Embryonic facial prominence (tissue), 1 donor: ENCODE measurements around the gene ARHGDIA.

Experiments
- DNase-seq: peaks from one replicate; pipeline ENCODE4 v3.0.0-alpha.2; 2016; ENCODE audit errors: extremely low spot score

Gene ARHGDIA

DNA sequence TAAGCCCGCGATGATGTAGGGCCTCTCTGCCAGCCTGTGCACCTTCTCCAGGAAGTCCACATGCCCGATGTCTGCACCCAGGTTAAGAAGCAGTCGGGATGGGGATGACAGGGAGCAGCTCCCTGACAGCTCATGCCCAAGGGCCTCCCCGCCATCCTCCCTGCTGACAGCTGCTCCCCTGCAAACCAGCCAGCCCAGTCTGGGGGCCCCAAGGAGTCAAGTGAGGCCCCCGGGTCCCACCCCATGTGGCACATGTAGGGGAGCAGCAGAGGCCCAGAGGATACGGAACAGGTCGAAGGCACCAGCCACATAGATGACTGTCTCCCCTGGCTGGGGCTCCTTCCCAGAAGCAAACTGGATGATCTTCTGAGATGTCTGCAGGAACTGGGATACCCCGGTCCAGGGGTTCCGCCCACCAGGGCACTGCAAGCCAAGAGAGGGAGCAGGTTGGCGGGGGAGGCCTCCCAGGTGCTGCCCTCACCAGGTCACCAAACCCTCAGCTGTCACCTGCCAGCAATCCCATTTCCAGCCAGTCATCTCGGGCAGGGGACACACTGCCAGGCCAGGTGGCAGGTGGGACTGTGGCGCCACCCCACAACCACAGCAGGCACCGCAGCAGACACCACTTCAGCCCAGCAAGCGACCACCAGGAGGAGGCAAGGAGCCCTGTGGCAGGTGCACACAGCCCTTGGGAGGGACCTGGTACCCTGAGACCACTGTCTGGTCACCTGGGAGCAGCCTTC, 35.5 kb upstream of the ARHGDIA start:
- DNase-seq = no peak

DNA sequence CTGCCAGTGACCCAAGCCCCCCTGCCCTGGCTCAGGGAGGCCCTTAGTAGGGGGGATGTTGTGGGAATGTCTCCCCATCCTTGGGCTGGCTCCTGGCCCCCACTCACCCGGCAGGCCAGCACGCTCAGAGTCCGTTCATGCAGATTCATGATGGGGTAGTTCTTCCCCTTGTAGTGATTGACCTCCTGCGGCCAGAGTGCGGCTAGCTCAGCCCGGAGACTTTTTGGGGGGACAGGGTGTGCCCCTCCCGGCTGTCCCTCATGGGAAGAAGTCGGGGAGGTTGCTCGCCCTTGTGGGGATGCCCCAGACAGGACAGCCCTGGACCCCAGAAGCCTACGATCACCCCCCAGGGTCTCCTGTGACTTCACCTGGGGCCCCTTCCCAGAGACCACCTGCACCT, 34.9 kb upstream of the ARHGDIA start:
- no peak for DNase-seq

DNA sequence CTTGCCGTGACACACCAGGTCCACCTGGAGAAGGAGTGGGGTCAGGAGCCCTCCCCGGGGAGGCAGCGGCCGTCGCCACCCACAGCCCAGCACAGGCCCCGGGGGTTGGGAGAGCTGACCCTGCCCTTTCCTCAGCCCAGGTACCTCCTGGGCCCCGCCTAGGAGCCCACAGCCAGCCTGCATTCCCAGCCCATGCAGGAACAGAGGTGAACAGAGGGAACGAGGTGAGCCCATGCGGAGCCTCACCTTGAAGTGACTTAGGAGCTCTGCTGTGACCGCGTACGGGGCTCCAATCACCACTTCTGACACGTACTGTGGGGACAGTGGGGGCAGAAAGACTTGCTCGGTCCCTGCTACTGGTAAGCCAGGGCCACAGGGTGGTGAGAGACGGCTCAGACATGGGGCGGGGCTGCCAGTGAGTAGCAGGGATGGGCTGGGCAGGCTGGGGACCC, 34.3 kb upstream of the ARHGDIA start:
- no peak for DNase-seq

DNA sequence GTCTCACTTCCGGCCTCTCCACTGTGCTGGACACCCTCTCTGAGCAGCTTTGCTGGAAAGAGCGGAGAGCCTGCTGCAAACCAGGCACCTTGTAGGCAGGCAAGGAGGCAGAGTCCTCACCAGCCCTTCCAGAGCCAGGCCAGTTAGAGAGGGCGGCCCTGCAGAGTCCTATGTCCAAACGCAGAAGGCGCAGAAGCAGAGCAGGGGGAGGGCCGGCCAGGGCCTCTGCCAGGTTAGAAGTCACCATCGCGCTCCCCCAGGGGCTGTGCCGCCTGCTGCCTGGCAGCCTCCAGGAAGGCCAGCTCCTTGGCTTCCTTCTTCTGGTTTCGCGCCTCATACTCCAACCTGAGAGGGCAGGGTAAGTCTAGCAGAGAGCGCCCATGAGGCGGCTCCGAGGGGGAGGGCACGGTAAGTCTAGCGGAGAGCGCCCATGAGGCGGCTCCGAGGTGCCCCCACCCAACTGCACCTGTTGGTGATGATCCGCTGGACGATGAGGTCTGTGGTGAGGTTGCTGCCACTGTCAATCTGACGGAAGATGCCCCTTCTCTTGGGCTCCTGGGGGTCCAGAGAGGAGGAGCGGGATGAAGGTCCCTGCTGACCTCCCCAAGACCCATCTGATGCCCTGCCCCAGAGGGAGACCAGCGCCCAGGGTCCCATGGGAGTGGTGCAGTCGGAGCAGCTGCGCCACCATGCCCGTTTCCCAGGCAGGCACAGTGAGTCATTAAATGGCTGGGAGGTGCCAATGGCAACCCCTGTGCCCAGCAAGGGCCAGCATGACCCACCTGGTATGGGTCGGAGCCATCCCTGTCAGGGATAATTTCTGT, 33.7 kb upstream of the ARHGDIA start:
- no peak for DNase-seq

DNA sequence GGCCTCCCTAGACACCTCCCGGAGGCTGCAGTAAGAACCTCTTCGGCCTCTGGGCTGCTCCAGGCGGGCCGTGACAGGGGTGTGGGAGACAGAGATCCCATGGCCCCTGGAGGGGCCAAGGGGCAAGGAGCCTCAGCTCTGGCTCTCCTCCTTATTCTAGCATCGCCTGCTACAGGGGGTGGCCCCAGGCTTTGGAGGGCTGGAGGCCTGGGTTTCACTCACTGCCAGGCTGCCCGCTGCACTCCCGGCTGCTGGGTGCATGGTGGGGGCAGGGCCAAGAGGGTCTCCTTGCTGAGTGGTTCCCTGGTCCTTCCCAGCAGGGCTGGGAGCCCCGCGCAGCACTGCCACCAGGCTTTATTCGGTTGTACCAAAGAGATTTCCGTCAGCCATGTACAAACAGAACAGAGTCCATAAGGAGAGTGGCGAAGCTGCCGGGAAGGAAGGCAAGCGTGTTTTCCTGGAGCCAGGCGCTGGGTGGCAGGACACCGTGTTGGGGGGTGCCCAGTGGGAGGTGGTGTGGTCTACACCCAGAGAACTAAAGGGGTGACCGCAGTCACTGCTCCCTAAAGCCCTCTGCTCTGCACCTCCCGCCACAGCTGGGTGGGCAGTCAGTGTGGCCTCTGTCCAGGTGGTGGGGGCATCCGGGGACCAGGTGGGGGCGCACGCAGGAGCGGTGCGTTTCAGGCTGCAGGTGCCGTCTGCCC, 32.9 kb upstream of the ARHGDIA start:
- DNase-seq = no peak

DNA sequence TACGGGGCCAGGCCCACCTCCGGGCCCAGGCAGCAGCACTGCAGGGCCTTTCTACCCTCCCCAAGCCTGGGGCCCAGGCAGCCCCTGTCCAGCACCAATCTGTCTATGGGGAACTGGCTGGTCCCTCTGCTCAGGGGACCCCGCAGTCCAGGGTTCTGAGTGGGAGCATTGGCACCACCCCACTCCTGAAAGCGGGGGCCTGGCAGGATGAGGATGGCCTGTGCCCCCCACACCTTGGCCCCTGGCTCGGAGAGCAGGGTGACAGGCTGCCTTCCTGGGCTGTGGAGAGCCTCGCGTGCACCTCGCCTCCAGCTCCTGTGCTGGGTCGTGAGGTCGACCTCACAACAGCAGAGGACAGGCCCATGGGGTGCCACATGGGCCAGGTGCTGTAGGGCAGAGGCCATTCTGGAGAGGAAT, 32.3 kb upstream of the ARHGDIA start:
- no peak for DNase-seq

DNA sequence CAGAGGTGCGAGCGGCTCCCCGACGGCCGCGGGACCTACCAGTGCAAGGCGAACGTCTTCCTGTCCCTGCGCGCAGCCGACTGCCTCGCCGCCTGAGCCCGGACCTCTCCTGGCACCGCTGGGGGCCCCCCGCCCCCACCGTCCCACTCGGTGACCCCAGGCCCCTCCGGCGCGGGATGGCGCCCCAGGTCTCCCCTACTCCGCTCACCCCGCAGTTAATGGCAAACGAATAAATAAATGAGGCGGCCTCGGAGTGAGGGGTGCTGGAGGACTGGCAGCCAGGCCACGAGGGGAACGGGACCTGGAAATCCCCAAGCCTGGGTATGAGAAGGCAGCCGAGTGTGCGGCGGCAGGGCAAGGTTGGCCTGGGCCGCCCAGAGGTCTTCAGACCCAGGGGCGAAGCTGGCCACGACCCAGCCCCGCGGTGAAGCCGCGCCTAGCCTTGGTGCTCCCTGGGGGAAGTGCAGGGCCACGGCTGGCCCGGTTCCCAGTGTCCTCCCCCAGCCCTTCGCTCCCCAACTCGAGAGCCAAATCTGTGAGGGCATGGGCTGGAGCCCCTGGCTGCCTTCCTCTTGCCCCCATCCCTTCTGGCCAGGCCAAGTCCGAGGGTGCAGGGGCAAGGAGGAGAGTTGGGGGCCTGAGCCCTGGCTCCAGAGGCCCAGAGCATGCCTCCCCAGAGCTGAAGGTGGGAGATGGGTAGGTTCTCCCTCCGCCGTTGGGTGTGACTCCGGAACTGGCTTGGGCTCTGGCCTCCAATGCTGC, 31.7 kb upstream of the ARHGDIA start:
- DNase-seq = no peak

DNA sequence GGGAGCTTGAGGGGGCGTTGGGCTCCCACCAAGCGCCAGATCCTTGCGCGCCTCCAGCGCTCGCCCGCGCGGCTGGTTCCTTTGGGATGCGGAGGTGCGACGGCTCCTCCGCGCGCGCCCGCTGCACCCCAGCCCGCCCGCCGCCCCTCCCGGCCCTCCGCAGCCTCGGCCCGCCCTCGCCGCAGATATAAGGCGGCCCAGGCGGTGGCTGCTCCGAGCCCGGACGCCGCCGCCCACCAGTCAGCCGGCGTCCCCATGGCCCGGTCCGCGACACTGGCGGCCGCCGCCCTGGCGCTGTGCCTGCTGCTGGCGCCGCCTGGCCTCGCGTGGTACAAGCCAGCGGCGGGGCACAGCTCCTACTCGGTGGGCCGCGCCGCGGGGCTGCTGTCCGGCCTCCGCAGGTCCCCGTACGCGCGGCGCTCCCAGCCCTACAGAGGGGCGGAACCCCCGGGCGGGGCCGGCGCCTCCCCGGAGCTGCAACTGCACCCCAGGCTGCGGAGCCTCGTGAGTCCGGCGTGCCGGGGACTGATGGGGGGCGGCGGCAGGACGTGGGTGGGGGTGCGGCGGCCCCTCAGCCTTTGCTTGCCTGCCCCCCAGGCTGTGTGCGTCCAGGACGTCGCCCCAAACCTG, 31.0 kb upstream of the ARHGDIA start, which contains the start of gene NPB:
NPB (plus strand) TSS at position 216 of the 630 bp plus-strand sequence; CDS start at position 256, 40 bp downstream.
- no peak for DNase-seq

DNA sequence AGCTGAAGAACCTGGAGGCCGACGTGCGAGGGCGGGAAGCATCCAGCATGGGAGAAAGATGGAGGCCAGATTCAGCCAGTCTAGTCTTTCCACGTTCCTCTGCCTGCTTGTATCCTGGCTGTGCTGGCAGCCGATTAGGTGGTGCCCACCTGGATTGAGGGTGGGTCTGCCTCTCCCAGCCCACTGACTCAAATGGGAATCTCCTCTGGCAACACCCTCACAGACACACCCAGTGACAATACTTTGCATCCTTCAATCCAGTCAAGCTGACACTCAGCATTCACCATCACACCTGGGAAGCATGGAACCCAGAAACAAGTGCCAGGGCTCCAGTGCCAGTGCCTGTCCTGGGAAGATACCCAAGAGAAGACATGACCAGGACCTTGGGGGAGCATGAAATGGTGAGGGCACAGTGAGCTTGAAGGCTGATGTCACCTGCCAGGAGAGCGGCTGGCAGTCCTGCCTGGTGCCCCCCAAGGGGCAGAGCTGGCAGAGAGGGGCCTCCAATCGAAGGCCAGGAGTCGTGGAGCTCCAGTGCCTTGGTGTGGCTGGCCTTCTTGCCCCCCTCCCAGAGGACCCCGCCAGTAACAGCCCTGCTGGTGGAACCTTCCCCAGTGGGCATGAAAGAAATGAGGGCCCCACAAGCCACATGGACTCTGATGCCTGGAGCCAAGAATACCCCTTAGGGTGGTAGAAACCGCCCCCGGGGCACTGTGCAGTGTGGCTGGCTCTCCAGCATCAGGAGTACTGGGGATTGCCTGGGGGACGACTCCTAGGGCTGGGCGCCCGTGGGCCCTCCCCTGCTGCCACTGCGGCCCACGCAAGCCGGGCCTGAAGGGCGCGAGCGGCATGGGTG, 30.3 kb upstream of the ARHGDIA start:
- DNase-seq = no peak

DNA sequence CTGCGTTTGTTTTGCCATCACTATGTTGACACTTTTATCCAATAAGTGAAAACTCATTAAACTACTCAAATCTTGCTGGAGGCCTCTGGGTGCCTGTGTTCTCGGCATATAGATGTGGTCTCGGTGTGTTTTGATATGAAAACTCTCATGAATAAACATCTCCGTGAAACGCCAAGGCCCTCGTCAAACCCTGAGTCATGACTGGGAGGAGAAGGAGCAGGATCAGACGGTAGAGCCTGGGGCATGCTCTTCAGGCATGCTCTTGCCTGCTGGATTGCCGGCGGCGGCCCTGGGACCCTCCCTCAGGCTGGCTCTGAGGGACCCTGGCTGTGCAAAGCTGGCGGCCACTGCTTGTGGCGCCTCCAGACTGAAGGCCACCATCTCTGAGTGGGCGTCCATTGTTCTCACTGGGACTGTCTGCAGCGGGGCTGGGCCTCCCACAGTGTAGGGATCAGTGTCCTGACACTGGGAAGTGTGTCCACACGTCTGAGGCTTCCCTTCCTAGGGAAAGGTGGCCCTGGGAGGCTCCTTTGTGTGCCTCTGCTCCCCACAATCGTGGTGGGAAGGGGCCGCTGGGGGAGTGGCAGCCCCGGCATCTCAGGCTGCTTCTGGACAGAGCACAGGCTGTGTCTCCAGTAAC, 29.2 kb upstream of the ARHGDIA start:
- no peak for DNase-seq

DNA sequence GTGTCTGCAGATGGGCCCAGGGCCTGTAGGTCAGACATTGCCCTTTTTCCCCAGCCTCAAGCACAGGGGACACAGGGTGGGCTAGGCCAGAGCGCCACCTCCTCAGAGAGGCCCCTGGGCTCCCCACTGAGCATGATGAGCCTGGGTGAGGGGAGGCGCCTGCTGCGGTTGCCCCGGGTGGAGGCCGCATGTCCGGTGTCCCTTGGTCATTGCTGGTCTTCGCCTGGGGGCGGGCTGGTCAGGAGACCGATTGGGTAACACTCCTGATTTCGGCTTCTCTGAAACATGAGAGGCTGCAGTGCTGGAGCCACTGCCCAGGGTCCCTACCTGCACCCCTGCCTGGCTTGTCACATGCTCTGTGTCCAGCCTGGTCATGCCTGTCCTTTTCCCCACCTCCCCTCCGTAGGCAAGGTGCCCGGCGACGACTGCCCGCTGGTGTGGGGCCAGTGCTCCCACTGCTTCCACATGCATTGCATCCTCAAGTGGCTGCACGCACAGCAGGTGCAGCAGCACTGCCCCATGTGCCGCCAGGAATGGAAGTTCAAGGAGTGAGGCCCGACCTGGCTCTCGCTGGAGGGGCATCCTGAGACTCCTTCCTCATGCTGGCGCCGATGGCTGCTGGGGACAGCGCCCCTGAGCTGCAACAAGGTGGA, 28.5 kb upstream of the ARHGDIA start:
- DNase-seq = no peak

DNA sequence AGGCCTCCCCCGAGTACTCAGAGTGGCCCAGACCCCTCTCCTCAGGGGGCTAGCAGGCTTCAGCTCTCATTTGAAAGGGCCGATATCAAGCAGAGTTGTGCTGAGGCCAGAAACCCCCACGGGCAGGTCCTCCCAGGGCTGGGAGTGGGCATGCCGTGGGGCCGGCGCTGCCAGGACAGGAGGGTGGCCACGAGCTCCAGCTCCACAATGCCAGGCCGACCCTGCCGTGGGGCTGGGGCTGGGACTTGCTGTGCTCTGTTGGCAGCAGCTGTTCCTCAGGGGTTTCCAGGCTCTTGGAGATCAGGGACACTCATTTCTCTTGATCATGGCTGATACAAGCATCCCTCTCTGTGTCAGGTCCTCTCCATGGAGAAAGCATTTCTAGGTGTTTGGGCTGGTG, 27.7 kb upstream of the ARHGDIA start:
- no peak for DNase-seq

DNA sequence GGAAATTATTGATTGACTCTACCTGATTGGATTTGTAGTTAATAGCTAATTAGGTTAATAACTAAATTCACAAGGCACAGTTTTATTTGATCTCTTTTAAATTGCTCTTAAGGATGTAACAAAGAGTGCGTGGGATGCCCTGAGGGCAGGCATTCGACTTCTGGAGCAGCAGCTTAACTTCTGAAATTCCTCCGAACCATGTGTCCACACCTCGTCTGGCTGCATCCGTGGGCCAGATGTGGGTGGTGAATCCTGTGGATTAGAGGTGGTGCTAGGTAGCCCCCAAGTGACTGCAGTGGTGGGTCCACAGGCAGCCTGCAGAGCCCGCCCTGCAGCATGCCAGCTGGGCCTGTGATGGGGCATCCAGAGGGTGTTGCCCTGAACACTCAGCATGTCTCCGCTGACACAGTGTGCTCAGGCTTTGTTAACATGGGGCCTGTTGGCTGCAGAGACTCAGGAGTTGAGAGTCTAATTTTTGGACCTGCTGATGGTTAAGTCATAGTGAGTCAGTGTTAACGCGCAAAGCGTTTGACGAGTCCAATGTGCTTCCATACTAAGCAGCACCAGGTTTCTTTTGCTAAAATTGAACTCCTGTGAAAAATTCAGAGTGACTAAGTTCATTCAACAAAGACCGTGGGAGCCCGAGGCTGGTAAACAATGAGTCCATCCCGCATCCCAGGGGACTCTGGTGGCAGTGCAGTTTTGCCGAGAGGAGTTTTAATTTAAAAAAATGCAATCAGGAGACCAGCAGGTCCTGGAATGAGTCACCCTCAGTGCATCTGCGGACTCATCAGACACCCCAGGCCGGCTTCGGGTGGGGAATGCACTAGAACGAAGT, 27.1 kb upstream of the ARHGDIA start:
- DNase-seq = no peak

DNA sequence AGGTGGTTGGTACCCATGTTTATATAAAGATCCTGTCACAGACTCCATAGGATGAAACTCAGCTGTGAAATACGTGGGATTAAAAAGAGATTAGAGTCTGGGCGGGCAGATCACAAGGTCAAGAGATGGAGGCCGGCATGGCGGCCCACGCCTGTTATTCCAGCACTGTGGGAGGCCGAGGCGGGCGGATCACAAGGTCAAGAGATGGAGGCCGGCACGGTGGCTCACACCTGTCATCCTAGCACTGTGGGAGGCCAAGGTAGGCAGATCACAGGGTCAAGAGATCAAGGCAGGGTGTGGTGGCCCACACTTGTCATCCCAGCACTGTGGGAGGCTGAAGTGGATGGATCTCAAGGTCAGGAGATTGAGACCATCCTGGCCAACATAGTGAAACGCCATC, 24.3 kb upstream of the ARHGDIA start:
- DNase-seq = no peak

DNA sequence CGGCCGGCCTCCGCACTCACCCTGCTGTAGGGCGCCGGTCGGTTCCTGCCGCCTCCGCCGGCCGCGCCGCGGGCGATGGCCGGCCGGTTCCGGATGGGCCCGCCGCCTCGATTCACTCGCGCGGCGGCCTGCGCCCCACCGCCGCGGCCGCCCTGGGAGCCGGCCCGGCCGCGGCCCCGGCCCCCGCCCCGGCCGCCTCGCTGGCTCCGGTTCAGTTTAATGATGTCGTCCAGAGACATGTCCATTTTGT, 20.1 kb upstream of the ARHGDIA start:
- no peak for DNase-seq

DNA sequence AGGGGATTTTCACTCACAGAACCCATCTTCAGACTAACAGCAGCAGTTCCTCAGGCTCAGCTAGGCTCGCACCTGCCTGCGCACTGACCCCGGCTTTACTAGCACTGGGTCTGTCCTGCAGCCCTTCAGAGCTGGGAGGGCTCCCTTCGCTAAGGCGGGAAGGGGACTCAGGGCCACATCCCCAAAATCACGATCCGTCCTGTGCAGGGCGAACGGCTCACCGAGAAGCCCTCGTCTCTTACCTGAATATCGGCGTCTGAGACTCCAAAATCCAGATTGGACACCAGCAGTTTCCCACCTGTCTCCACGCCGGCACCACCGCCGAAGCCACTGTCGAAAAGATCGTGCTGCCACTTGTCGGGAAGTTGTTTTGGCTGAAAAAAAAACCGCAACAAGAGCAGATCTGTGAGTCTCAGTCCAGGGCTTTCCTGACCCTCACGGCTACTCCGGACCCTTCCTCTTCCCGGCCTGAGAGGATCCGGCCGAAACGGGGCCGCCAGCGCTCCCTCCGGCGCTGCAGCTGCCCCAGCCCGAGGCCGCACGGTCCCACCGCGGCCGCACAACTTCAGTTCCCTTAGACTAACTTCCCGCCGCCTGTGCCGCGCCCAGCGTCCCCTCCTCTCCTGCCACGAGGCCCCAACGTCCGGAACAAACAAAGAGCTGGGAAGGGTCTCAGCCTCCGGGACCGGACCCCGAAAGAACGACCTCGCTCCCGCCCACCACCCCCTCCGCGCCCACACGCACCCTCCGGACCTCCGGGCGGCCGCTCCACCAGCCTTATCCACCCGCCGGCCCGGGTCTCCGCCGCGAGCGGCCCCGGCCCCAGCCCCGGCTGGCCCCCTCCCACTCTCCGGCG, 19.5 kb upstream of the ARHGDIA start:
- no peak for DNase-seq

DNA sequence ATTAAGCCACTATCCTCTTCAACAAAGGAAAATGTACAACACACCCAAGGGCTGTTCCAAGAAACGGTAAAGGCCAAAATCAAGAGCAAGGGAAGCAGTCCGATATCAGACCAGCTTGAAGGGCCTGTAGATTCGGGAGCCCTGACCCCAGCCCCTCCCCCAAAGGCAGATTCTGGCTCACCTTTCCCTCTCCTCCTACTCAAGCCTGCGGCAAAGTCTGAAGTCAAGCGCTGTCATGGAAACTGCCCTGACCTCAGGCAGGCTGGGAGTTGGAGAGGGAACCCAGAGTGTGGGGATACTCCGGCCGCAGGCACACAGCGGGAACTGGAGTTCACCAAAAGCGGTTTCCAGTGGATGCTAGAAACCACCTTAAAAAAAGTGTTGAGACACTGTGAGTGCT, 18.5 kb upstream of the ARHGDIA start:
- no peak for DNase-seq
